ENCODE results near the gene POU2F3. TPM values are rescaled to one million over a fixed set of nuclear protein-coding genes. Genes with fewer than 3 reads are reported as not detected.

POU2F3 gene
- total and polyA plus RNA-seq, 2 of the 8 experiments (the other 6 are each of a cell fraction or from before 2014, with no cell fraction given) = 1.0 to 2.1 TPM

DNA sequence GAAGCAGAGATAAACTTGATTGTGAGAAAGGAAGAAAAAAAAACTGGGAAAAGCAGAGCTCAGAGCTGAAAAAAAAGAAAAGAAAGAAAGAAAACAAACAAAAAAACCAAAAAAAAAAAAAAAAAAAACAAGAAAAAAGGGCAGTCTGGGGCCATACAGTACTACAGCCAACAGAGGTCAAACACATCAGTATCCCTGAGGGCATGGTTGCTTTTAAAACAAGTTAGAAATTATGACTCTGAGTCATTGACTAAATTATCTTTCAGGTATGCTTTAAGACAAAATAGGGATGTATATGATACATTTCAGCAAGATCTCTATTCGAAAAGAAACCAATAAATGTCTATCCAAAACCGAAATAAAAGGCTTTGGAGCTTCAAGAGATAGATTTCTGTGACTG lies 48.1 kb downstream of the POU2F3 start:
- Histone ChIP-seq H2BK120ac (replicated peaks; ENCODE audit: low read depth, low read length) (no peak overlapping the region), H3K23me2 (ENCODE audit: low read depth, low read length) (no peaks in the 10 kb centered on the region), H3K4me3 (ENCODE audit: extremely low read depth in 1 of 4, insufficient read depth in 2 of 4, low read depth in 3 of 4, low read length in 4 of 4) (no peak overlapping the region), H2BK12ac (ENCODE audit: low read depth, low read length) (no peak overlapping the region), H2BK15ac (ENCODE audit: low read length) (no peak overlapping the region), H3K18ac (ENCODE audit: extremely low read depth, low read length) (no peak overlapping the region), H3K27me3 (replicated peaks in 1 of 4; ENCODE audit: control insufficient read depth in 3 of 4, extremely low read depth in 1 of 4, insufficient read depth in 3 of 4, low read length in 3 of 4) (peaks cover 0 to 2% (median 0%) of the 10 kb centered on the region in 4 experiments; a peak in 2 of 7 replicates), H3K9ac (replicated peaks in 1 of 4; ENCODE audit: extremely low read depth in 1 of 4, low read depth in 3 of 4, low read length in 3 of 4) (no peak overlapping the region), H3K14ac (ENCODE audit: insufficient read length) (no peak overlapping the region), H2AFZ (ENCODE audit: low read length) (no peak overlapping the region), H3K56ac (replicated peaks; ENCODE audit: insufficient read length, low read depth, low read length) (no peak overlapping the region), H4K20me1 (replicated peaks in 1 of 2; ENCODE audit: control insufficient read depth in 1 of 2, insufficient read depth in 2 of 2, low read length in 2 of 2) (no peaks in the 10 kb centered on the region), H2AK5ac (ENCODE audit: low read depth, low read length) (no peak overlapping the region), H3K79me1 (ENCODE audit: low read depth, low read length) (no peaks in the 10 kb centered on the region), H3K4me2 (ENCODE audit: insufficient read depth in 1 of 2, low read depth in 2 of 2, low read length in 2 of 2) (no peak overlapping the region), H3K4me1 (replicated peaks in 1 of 4; ENCODE audit: control insufficient read depth in 3 of 4, insufficient read depth in 4 of 4, low read length in 3 of 4) (peaks cover 0 to 4% (median 2%) of the 10 kb centered on the region in 4 experiments; a peak in 3 of 7 replicates), H4K91ac (replicated peaks; ENCODE audit: insufficient read length, low read length) (no peak overlapping the region), H2BK5ac (ENCODE audit: low read depth, low read length) (no peak overlapping the region), H3K9me3 (ENCODE audit: insufficient read depth in 2 of 2, low read depth in 1 of 2, low read length in 1 of 2) (no peaks in the 10 kb centered on the region), H3K23ac (ENCODE audit: insufficient read length) (no peak overlapping the region), H2BK20ac (ENCODE audit: low read length) (no peak overlapping the region), H4K5ac (ENCODE audit: insufficient read length, low read depth, low read length) (no peak overlapping the region), H3K36me3 (ENCODE audit: control insufficient read depth in 2 of 4, insufficient read depth in 4 of 4, low read length in 3 of 4) (no peaks in the 10 kb centered on the region), H3K4ac (replicated peaks; ENCODE audit: insufficient read length, low read depth, low read length) (no peak overlapping the region), H3K79me2 (ENCODE audit: control insufficient read depth in 1 of 2, insufficient read depth in 2 of 2, low read length in 2 of 2) (no peaks in the 10 kb centered on the region), H4K8ac (ENCODE audit: extremely low read depth, insufficient read depth, low read length) (no peak overlapping the region), H3K27ac (ENCODE audit: low read depth, low read length) (no peak overlapping the region)
- WGBS, 2 experiments (ENCODE audit: extremely low coverage in 1 of 2, insufficient coverage in 1 of 2, insufficient read length in 1 of 2, insufficient replicate concordance in 2 of 2, low coverage in 1 of 2, low lambda C conversion rate in 2 of 2, missing lambda C conversion rate in 1 of 2) = 90% methylated on average over 2 of the region's 2 CpGs; no CpG with 5 or more reads in 1 of the 2 experiments
- CTCF ChIA-PET (ENCODE audit: partially characterized antibody) = interaction anchor here (0.7 to 31.5 kb wide), 5 partner anchors 8 to 46 kb away, joined by 3 to 1412 read pairs (median 4); partner anchors contain the start of gene POU2F3
- TF ChIP-seq SP1 (IDR thresholded peaks at IDR 0.05; ENCODE audit: low read depth, low read length) = no peak
- TF ChIP-seq EZH2 (IDR thresholded peaks at IDR 0.05; ENCODE audit: low read depth, low read length, severe bottlenecking) = no peak
- TF ChIP-seq TAF1 (IDR thresholded peaks at IDR 0.05; ENCODE audit: low read depth, low read length) = no peak
- TF ChIP-seq, protein P1, sequence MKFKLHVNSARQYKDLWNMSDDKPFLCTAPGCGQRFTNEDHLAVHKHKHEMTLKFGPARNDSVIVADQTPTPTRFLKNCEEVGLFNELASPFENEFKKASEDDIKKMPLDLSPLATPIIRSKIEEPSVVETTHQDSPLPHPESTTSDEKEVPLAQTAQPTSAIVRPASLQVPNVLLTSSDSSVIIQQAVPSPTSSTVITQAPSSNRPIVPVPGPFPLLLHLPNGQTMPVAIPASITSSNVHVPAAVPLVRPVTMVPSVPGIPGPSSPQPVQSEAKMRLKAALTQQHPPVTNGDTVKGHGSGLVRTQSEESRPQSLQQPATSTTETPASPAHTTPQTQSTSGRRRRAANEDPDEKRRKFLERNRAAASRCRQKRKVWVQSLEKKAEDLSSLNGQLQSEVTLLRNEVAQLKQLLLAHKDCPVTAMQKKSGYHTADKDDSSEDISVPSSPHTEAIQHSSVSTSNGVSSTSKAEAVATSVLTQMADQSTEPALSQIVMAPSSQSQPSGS (IDR thresholded peaks at IDR 0.05; ENCODE audit: low read length) = no peak
- TF ChIP-seq POLR2A (IDR thresholded peaks at IDR 0.05; ENCODE audit: control extremely low read depth in 1 of 2, low read depth in 2 of 2, low read length in 2 of 2) = no peak
- no peak for TF ChIP-seq GTF2F1 (IDR thresholded peaks at IDR 0.05; ENCODE audit: borderline replicate concordance, low read depth, low read length)
- no peak for TF ChIP-seq TEAD4 (IDR thresholded peaks at IDR 0.05; ENCODE audit: low read depth, low read length)
- TF ChIP-seq SP4 (IDR thresholded peaks at IDR 0.05; ENCODE audit: low read length) = no peak
- TF ChIP-seq BACH1 (IDR thresholded peaks at IDR 0.05; ENCODE audit: low read length) = no peak
- no peak for TF ChIP-seq NANOG (IDR thresholded peaks at IDR 0.05; ENCODE audit: insufficient read depth, low read depth, low read length, poor library complexity, severe bottlenecking)
- POLR2A ChIA-PET (ENCODE audit: partially characterized antibody) = no interaction called here
- DNase-seq (ENCODE audit: low read depth in 1 of 2, low spot score in 2 of 2) = no peak
- no peak for FAIRE-seq
